ENCODE measurements around the gene CST7. TPM values are rescaled to one million over a fixed set of nuclear protein-coding genes. Genes with fewer than 3 reads are reported as not detected.

Gene CST7
- total and polyA plus RNA-seq, 2 donors (not counting 3 experiments of a cell fraction or from before 2014, with no cell fraction given), result not detected

- H3K27me3 ChIP-seq (ENCODE audit: control insufficient read depth in 2 of 2, insufficient read depth in 2 of 2, low read length in 2 of 2), result no peaks in the 10 kb centered on the region
- no peaks in the 10 kb centered on the region for H4K20me1 ChIP-seq (replicated peaks; ENCODE audit: control insufficient read depth, extremely low read depth, insufficient read depth, low read length)
- no peaks in the 10 kb centered on the region for H3K79me2 ChIP-seq (ENCODE audit: control insufficient read depth, insufficient read depth, low read length)
- dilution Hi-C loops (cut with MboI; ENCODE audit: extremely low pct_ligation_motif_present, low sequenced_read_pairs), result no loop called here
- POLR2A ChIA-PET, result no interaction called here
- CTCF ChIA-PET, result no interaction called here
- no peaks in the 10 kb centered on the region for H3K4me1 ChIP-seq (ENCODE audit: control insufficient read depth, extremely low read depth, insufficient read depth, low read length)
- H3K9me1 ChIP-seq (replicated peaks; ENCODE audit: control insufficient read depth, extremely low read depth, insufficient read depth, low read length), result no peaks in the 10 kb centered on the region
- H3K9me3 ChIP-seq (replicated peaks; ENCODE audit: control insufficient read depth, insufficient read depth, low read length), result no peaks in the 10 kb centered on the region
- TF ChIP-seq JUN (IDR thresholded peaks at IDR 0.05; ENCODE audit: borderline replicate concordance, insufficient read depth, insufficient read length, low read depth) (no peak), MYC (IDR thresholded peaks at IDR 0.05; ENCODE audit: low read depth, low read length) (no peak), FOS (IDR thresholded peaks at IDR 0.05; ENCODE audit: borderline replicate concordance, insufficient read depth, low read length) (no peak), MAX (IDR thresholded peaks at IDR 0.05; ENCODE audit: insufficient read depth, insufficient read length) (no peak), POLR2A (IDR thresholded peaks at IDR 0.05; ENCODE audit: low read depth, low read length) (no peak), POLR2AphosphoS5 (IDR thresholded peaks at IDR 0.05; ENCODE audit: insufficient read depth, low read depth, low read length) (no peak), CTCF (IDR thresholded peaks at IDR 0.05; ENCODE audit: extremely low read depth in 1 of 2, insufficient read depth in 1 of 2, low read depth in 1 of 2, low read length in 2 of 2) (no peak), EZH2 (IDR thresholded peaks at IDR 0.05; ENCODE audit: borderline replicate concordance, low read depth, low read length, severe bottlenecking) (no peak), GATA2 (IDR thresholded peaks at IDR 0.05; ENCODE audit: insufficient read depth, insufficient read length, low read depth, low read length) (no peak)
- DNase-seq (ENCODE audit: low read depth, low spot score), result no peak
- peaks cover 2 to 13% of the 10 kb centered on the region in 2 experiments for H3K36me3 ChIP-seq (ENCODE audit: control insufficient read depth in 2 of 2, extremely low read depth in 1 of 2, insufficient read depth in 2 of 2, low read length in 2 of 2)
- no peak overlapping the region for H3K4me2 ChIP-seq (ENCODE audit: insufficient read depth, low read length)
- intact Hi-C loops (cut with micrococcal nuclease), result no loop called here
- H3K4me3 ChIP-seq (replicated peaks in 1 of 3; ENCODE audit: insufficient read depth in 1 of 3, low read depth in 1 of 3, low read length in 3 of 3), result no peak overlapping the region
- no TSS peak for BruUV-seq (replicated peaks)
- H2AFZ ChIP-seq (ENCODE audit: low read depth, low read length), result no peak overlapping the region
- no peak overlapping the region for H3K9ac ChIP-seq (replicated peaks; ENCODE audit: extremely low read depth, insufficient read depth, low read length)
- no peak overlapping the region for H3K27ac ChIP-seq (ENCODE audit: insufficient read depth, low read depth, low read length)
- no peak for FAIRE-seq
Measured at GRCh38 chr20:24959591-24960301, 10.7 kb downstream of the CST7 start.

Data from endothelial cell of umbilical vein (primary cell).